Activated naive CD4-positive, alpha-beta T cell treated with Interleukin-2 at 50 U/mL for 16 hours (primary cell): Measurements from ENCODE around the gene ACHE.
"Not testable (repeated sequence)": the region's sequence is repeated elsewhere in the genome, so short reads cannot be mapped to it uniquely, and the experiment has no call there.

ENCODE experiments used
- DNase-seq: peaks from one replicate; pipeline ENCODE4 v3.0.0-alpha.2; 2020

Gene ACHE

DNA sequence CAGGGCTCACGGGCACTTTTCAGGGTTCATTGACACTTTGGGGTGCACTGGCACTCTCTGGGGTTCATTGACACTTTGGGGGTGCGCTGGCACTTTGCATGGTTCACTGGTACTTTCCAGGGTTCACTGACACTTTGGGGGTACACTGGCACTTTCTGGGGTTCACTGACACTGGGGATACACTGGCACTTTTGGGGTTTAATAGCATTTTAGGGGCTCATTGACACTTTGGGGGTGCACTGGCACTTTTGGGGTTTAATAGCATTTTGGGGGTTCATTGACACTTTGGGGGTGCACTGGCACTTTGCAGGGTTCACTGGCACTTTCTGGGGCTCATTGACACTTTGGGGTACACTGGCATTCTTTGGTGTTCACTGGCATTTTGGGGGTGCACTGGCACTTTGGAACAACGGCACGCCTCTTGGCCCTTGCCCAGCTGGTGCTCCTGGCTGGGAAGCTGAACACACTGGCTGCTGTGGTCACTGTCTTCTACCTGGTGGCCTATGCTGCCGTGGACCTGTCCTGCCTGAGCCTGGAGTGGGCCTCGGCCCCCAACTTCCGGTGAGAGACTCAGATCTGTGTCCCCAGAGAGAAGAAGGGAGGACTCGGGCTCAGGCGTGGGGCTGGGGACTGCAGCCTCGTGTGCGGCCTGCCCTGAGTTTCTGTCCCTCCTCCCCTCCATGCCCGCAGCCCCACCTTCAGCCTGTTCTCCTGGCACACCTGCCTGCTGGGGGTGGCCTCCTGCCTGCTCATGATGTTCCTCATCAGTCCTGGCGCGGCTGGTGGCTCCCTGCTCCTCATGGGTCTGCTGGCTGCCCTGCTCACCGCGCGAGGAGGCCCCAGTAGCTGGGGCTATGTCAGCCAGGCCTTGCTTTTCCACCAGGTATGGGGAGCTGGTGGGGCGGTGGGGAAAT lies 34.7 kb downstream of the ACHE start:
- DNase-seq, result no peak

DNA sequence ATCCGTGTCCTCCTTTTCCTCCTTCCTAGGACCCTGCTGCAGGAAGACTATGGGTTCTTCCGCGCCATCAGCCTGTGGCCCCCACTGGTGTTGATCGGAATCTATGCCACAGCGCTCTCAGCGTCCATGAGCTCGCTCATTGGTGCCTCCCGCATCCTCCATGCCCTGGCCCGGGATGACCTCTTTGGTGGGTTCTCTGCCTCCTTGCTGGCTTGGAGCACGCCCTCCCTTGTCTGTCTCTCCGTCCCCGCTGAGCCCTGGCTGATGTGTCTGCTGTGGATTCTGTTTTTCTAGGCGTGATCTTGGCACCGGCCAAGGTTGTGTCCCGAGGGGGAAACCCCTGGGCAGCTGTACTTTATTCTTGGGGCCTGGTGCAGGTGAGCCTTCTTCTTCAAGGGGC lies 35.8 kb downstream of the ACHE start:
- no peak for DNase-seq

DNA sequence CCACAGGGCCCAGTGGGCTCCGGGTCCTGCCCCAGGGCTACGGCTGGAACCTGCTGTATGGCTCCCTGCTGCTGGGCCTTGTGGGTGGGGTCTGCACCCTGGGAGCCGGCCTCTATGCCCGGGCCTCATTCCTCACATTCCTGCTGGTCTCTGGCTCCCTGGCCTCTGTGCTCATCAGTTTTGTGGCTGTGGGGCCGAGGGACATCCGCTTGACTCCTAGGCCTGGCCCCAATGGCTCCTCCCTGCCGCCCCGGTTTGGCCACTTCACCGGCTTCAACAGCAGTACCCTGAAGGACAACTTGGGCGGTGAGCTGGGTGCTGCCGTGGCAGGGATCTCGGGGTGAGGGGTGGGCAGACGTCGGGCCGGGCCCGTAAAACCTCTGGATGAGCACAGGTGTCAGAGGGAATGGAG lies 38.8 kb downstream of the ACHE start:
- no peak for DNase-seq

DNA sequence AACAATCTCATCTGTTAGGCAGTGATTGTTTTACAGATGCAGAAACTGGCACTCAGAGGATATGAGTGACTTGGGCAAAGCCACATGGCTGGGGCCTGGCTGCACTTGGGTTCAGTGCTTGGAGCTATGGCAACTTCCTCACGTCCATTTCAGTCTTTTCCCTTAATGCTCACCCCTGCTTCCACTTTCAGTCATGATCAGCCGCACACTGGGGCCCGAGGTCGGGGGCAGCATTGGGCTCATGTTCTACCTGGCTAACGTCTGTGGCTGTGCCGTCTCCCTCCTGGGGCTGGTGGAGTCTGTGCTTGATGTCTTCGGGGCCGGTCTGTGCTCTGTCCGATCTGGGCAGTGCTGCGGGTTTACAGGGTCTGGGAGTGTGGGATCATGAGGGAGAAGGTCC lies 40.2 kb downstream of the ACHE start:
- DNase-seq, result no peak

DNA sequence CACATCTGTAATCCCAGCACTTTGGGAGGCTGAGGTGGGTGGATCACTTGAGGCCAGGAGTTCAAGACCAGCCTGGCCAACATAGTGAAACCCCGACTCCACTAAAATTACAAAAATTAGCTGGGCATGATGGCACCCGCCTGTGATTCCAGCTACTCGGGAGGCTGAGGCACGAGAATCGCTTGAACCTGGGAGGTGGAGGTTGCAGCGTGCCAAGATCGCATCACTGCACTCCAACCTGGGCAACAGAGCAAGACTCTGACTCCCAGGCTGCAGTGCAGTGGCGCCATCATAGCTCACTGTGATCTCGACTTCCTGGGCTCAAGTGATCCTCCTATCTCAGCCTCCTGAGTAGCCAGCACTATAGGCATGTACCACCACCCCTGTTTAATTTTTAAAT lies 40.8 kb downstream of the ACHE start:
- not testable (repeated sequence) for DNase-seq

DNA sequence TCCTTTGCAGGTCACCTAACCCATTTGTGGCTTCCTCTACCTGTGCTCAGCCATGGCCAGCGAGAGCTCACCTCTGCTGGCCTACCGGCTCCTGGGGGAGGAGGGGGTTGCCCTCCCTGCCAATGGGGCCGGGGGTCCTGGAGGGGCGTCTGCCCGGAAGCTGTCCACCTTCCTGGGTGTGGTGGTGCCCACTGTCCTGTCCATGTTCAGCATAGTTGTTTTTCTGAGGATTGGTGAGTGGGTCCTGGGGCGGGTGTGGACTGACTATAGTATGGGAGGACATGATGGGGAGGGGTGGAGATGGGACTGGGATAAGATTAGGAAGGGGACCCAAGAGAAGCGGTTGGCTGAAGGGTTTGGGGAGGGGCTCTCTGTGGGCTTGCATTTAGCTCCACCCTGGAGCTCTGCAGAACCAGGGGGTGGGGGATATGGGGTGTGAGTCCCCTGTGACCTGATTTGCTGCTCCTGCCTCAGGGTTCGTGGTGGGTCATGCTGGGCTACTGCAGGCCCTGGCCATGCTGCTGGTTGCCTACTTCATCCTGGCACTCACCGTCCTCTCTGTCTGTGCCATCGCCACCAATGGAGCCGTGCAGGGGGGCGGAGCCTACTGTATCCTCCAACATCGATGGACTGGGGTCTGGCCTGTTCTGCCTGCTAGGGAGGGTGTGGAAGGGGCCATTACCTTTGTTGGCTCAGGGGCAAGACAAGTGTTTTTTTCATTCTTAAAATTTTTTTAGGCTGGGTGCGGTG lies 41.4 kb downstream of the ACHE start:
- DNase-seq, result no peak

DNA sequence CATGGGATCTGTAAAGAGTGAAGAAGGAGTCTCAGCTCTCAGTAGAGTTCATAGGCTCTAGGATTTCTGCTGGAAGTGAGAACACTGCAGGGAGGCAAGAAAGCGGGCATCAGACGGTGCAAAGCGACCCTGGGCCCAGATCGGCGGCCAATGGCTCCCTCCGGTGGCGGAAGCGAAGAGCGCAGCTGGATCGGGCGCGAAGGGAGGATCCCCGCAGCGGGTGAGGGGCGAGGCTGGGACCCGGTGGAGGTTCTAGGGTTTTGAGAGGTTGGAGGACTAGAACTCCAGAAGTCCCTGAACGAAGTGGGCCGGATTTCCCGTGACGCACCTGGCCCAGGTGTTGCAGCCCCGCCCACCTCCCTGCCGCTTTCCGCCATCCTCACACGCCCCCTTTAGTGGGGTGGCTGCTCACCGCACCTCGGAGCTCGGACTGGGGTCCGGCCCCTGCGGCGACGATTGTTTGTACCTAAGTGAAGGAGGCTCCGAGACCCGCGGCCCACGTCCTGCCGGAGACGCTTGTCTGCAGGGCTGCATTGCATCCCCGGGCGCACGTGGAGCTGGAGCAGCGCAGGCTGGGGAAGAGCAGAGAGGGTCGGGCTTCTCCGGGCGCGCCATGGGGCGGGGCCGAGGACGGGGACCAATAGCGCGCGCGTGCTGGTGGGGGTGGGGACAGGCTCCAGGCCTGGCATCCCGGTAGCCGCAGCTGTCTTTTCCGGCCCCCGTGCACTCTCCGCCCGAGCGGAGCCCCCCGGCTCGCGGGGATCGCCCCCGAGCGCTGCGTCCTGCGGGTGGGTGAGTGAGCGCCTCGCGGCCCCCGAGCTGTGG lies 43.4 kb downstream of the ACHE start, which contains the start of gene SLC12A9:
Gene SLC12A9, plus strand, starts transcription at position 666 of the 825 bp plus-strand sequence. CDS start 1,485 bp downstream, outside the sequence.
- DNase-seq, result peak; percentile 87

DNA sequence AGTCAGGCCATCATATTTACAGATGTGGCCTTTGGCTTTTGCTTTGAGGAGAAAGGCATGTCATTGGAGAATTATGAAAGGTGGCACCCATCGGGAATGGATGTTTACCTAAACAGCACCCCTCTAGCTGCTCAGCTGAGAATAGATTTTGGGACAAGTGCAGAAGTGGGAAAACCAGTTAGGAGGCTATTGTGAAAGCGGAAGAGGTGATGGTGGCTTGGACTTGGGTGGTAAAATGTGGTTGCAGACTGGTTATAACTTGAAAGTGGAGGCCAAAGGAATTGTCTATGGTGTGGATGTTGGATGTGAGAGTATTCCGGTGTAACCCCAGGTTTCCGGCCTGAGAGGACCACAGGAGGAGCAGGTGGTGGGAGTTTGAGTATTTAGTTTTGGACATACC lies 48.3 kb downstream of the ACHE start:
- DNase-seq, result no peak

DNA sequence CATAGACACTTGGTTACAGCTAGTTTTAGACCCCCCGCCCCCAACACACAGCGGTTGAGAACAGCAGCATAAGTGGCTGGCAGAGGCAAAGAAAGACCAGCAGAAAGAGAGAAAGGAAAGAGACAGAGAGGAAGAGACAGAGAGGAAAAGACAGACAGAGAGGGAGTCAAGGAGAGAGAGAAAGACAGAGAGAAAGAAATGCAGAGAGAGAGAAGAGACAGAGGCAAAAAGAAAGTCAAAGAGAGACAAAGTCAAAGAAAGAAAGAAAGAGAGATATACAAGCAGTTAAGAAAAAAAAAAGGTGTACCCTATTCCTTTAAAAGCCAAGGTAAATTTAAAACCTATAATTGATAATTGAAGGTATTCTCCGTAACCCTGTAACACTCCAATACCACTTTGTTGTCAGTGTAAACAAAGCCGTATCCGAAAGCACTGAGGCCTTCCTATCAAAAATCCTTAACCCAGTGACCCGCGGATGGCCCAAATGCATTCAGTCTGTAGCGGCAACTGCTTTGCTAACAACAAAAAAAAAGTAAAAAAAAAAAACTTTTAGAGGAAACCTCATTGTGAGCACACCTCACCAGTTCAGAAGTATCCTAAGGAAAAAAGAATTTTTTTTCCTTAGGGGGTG lies 55.1 kb downstream of the ACHE start:
- no peak for DNase-seq
